NAMALWA (cell line): ENCODE measurements around the gene MLKL.

Experiments
- DNase-seq: peaks from one replicate; pipeline ENCODE4 v3.0.0-alpha.2; 2015; ENCODE audit warnings: low spot score

MLKL gene

GRCh38 chr16:74650966-74651567 lies 49.6 kb downstream of the MLKL start:
- peak; percentile 58 for DNase-seq

- DNase-seq, result no peak
Observed at GRCh38 chr16:74649839-74650504, 50.7 kb downstream of the MLKL start.

- DNase-seq, result no peak
Observed at GRCh38 chr16:74641969-74642368, 58.7 kb downstream of the MLKL start.

DNA sequence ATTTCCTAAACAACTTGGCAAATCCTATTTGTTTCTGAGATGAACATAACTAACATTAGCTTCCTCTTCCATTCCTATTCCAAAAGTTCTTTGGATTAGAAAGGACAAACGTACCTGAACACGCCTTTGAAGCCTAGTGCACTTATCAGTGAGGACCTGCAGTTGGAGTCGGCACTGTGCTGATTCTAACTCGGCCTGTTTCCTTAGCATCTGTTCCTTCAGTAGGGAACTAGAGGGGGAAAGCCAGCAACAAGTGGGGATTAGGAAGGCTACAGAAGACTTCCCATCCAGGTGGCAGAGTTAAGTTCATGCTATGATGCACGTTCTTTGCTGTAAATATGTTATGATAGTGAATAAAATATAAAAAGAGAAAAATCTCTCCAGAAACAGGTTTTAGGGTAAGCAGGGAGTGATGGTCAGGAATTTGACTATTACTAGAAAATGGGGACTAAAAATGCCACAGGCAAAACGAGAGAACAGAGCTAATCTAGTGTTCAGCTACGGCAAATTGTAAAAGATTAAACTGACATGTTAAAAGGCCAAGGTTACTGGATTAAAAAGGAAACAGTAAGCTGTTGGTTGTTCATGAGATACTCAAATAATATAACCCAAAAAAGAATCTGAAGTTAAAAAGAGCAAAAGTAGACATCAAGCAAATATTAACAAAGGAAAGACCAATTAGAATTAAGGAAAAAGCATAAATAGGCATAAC lies 62.8 kb downstream of the MLKL start:
- DNase-seq, result no peak

DNA sequence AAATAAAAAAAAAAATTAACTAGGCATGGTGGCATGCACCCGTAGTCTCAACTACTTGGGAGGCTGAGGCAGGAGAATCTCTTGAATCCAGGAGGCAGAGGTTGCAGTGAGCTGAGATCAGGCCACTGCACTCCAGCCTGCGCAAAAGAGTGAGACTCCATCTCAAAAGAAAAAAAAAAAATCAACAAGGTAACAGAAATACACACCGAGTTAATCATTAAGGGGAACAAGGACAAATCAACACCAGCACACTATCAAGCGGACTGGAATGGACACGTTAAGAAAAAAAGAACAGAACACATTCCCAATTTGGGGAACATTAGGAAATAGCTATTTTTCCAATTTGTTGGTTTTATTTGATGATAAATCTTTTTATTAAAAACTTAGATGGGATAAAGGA lies 65.4 kb downstream of the MLKL start:
- no peak for DNase-seq

DNA sequence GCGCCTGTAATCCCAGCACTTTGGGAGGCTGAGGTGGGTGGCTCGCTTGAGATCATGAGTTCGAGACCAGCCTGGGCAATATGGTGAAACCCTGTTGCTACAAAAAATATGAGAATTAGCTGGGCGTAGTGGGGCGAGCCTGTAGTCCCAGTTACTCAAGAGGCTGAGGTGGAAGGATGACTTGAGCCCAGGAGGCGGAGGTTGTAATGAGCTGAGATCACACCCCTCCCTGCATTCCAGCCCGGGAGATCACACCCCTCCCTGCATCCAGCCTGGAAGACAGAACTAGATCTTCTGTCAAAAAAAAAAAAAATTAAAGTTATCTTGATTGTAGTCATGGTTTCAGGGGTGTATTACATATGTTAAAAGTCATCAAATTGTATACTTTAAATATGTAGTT lies 67.0 kb downstream of the MLKL start:
- no peak for DNase-seq

DNA sequence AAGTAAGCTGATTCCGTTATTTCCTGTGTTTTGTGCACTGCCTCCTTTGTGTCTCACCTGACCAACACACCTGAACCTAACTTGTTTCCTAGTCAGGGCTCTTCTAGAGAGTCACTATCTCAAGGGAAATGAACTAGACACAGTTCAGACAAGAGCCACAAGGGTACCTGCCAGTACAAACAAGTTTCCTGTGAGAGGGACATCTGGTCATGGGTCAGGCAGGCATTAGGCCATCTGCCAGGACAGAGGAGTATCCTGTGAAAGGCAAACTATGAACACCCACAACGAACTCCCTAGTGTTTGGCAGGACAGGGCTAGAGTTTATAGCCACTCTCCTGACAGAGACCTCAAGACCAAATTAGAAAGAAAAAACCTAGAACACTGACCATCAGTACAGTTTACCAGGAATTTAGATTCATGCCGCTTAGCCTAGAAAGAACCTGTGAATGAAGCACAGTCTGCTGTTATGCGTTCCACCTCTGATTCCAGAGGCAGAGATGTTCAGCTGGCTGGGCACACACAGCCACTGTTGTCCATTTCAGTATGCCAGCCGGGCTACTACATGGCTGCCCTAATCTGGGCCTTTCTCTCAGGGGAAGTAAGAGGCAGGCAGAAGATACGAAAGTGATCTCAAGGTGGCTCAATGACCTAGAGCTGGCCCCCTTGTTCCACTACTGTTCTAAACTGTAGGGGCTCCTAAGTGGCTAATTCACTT lies 73.0 kb downstream of the MLKL start:
- DNase-seq, result no peak

- DNase-seq, result no peak
Observed at GRCh38 chr16:74626741-74627416, 73.8 kb downstream of the MLKL start.

- no peak for DNase-seq
Observed at GRCh38 chr16:74625500-74626350, 74.9 kb downstream of the MLKL start.

- DNase-seq, result no peak
Observed at GRCh38 chr16:74623839-74624235, 76.8 kb downstream of the MLKL start.

DNA sequence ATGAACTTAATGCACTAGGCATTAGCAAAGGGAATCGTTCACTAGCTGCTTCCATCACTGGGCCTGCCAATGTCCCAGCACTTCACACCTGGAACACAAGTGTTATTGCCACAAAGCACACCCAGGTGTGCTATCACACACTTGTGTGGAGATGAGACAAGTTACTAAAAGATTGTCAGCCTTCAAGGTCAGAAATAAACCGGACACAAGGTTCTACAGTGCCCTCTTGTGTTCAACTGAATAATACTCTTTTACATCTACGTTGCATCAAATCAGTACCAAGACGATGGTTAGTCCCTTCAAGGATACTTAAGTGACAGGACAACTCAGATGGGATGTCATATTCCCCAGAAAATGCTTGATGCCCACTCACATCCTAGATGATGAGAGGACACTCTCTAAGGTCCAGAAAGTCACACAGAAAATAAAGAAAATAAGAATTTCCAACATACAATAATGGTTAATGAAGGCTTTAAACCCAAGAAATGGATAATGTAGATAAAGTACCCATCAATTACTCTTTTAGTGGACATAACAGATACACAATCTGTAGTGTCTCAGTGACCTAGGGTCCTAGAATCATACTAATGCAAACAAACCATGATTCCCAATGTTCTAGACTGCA lies 77.3 kb downstream of the MLKL start:
- peak; percentile 80 for DNase-seq

- DNase-seq, result no peak
Observed at GRCh38 chr16:74622005-74622404, 78.7 kb downstream of the MLKL start.
